HL-60 (cell line): ENCODE measurements around the gene CCND1.

Experiments
- DNase-seq, 2 experiments: peaks; one replicate each; pipeline ENCODE4 v3.0.0-alpha.2; 2010 to 2020; ENCODE audit warnings: low read depth in 1 of 2, low spot score in 1 of 2
- H3K27ac ChIP-seq: fragments of 250-450 bp; sonication (Bioruptor Pico); replicated peaks from 2 replicates; pipeline ENCODE4 v1.5.1; 2020; ENCODE audit warnings: mild to moderate bottlenecking, moderate library complexity
- H3K27me3 ChIP-seq: fragments of 250-450 bp; sonication (Bioruptor Pico); 2 replicates; pipeline ENCODE4 v1.5.1; 2021; ENCODE audit warnings: mild to moderate bottlenecking, moderate library complexity; ENCODE audit not compliant: insufficient read depth, poor library complexity, severe bottlenecking
- H3K4me3 ChIP-seq: replicated peaks from 2 replicates; pipeline ENCODE4 v1.5.1; 2011; ENCODE audit warnings: mild to moderate bottlenecking, control low read depth, low read length; ENCODE audit not compliant: insufficient read depth
- GABPA ChIP-seq: IDR thresholded peaks from 2 replicates; pipeline ENCODE4 v1.6.1; 2012; ENCODE audit warnings: low read depth
- POLR2AphosphoS5 ChIP-seq: IDR thresholded peaks from 2 replicates; pipeline ENCODE4 v1.6.1; 2012; ENCODE audit warnings: low read depth
- SPI1 ChIP-seq: IDR thresholded peaks from 2 replicates; pipeline ENCODE4 v1.6.1; 2012; ENCODE audit warnings: low read depth, mild to moderate bottlenecking, borderline replicate concordance
- TF ChIP-seq, protein P1 (sequence below): IDR thresholded peaks from one replicate; pipeline ENCODE4 v1.5.1; 2011; ENCODE audit warnings: low read length, control low read depth, inconsistent platforms; ENCODE audit not compliant: insufficient read depth
- TF ChIP-seq, protein P2 (sequence below): IDR thresholded peaks from 2 replicates; pipeline ENCODE4 v1.6.1; 2012; ENCODE audit warnings: low read depth; ENCODE audit not compliant: insufficient replicate concordance

CCND1 gene

DNA sequence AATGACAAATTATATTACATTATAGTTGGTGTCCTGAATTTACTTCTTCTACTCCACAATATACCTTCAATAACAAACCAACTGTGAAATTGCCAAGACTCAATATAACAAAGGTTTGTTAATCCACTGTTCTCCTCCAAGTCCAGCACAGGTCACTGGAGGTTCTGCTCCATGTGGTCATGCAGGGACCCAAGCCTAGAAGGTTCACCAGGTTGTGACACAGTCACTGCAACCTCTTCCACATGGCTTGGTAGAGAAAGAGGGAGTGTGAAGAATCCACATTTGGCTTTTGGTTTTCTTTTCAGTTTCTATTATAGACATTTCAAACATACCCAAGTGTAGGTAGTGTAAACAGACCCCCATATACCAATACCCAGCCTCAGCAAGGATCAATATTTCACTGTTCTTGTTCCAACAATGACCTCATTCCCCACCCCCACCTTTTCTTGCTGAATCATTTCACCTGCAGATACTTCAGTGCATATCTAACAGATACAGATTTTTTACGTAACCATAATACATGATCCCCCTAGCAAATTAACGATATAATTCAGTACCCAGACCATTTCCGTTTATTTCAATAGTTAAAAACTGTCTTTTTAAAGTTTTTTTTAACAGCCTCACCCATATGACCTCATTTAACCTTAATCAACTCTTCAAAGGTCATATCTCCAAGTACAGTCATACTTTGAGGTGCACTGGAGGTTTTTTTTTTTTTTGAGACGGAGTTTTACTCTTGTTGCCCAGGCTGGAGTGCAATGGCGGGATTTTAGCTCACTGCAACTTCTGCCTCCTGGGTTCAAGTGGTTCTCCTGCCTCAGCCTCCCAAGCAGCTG, 48.7 kb downstream of the CCND1 start:
- H3K27ac ChIP-seq, result no peak overlapping the region
- TF ChIP-seq, protein P1, sequence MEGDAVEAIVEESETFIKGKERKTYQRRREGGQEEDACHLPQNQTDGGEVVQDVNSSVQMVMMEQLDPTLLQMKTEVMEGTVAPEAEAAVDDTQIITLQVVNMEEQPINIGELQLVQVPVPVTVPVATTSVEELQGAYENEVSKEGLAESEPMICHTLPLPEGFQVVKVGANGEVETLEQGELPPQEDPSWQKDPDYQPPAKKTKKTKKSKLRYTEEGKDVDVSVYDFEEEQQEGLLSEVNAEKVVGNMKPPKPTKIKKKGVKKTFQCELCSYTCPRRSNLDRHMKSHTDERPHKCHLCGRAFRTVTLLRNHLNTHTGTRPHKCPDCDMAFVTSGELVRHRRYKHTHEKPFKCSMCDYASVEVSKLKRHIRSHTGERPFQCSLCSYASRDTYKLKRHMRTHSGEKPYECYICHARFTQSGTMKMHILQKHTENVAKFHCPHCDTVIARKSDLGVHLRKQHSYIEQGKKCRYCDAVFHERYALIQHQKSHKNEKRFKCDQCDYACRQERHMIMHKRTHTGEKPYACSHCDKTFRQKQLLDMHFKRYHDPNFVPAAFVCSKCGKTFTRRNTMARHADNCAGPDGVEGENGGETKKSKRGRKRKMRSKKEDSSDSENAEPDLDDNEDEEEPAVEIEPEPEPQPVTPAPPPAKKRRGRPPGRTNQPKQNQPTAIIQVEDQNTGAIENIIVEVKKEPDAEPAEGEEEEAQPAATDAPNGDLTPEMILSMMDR, result no peak
- TF ChIP-seq SPI1, result no peak
- TF ChIP-seq, protein P2, sequence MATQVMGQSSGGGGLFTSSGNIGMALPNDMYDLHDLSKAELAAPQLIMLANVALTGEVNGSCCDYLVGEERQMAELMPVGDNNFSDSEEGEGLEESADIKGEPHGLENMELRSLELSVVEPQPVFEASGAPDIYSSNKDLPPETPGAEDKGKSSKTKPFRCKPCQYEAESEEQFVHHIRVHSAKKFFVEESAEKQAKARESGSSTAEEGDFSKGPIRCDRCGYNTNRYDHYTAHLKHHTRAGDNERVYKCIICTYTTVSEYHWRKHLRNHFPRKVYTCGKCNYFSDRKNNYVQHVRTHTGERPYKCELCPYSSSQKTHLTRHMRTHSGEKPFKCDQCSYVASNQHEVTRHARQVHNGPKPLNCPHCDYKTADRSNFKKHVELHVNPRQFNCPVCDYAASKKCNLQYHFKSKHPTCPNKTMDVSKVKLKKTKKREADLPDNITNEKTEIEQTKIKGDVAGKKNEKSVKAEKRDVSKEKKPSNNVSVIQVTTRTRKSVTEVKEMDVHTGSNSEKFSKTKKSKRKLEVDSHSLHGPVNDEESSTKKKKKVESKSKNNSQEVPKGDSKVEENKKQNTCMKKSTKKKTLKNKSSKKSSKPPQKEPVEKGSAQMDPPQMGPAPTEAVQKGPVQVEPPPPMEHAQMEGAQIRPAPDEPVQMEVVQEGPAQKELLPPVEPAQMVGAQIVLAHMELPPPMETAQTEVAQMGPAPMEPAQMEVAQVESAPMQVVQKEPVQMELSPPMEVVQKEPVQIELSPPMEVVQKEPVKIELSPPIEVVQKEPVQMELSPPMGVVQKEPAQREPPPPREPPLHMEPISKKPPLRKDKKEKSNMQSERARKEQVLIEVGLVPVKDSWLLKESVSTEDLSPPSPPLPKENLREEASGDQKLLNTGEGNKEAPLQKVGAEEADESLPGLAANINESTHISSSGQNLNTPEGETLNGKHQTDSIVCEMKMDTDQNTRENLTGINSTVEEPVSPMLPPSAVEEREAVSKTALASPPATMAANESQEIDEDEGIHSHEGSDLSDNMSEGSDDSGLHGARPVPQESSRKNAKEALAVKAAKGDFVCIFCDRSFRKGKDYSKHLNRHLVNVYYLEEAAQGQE, result no peak
- no peak for TF ChIP-seq POLR2AphosphoS5
- TF ChIP-seq GABPA, result no peak

DNA sequence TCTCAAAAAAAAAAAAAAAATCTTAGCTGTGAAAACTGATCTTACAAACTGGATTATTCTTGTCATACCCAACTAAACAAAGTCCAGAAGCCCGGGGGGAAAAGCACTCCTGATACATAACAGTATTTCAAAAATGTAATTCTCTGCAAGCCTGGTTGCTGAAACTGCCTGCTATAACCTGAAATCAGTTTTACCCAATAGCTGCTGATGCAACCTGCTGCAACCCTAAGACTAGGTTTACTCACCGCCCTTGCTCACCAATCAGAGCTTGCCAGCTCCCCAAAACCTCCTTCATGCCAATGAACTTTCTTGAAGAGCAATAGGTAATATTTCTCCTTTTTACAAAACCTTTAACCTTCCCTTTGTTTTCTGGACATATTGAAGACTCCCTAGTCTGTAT, 50.5 kb downstream of the CCND1 start:
- DNase-seq, result no peak
- Histone ChIP-seq H3K4me3 (no peak overlapping the region), H3K27ac (no peak overlapping the region), H3K27me3 (peaks cover 5% of the 10 kb centered on the region)
- TF ChIP-seq GABPA (no peak), POLR2AphosphoS5 (no peak), SPI1 (no peak)
- TF ChIP-seq, protein P1, result no peak
- TF ChIP-seq, protein P2, result no peak

More for the DNA sequence above, 48.7 kb downstream of the CCND1 start:
- DNase-seq, result no peak
- H3K4me3 ChIP-seq, result no peak overlapping the region
- H3K27me3 ChIP-seq, result peaks cover 2% of the 10 kb centered on the region

DNA sequence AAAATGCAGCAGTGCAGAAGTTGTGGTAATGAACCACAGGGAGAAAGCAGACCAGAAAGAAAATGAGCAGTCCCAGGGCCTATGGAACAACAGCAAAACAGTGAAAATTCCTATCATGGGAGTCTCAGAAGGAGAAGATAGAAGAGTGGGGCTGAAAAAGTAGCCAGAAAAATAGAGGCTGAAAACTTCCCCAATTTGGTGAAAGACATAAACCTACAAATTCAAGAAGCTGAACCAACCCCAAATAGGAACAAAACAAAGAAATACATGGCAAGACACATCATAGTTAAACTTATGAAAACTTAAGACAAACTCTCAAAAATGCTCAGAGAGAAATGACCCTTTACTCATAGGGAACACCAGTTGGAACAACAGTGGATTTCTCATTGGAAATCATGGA, 51.5 kb downstream of the CCND1 start:
- no peak overlapping the region for H3K27ac ChIP-seq
- no peak for DNase-seq
- H3K27me3 ChIP-seq, result peaks cover 5% of the 10 kb centered on the region
- TF ChIP-seq, protein P1, result no peak
- TF ChIP-seq POLR2AphosphoS5, result no peak
- no peak for TF ChIP-seq SPI1
- TF ChIP-seq, protein P2, result no peak
- no peak for TF ChIP-seq GABPA
- no peak overlapping the region for H3K4me3 ChIP-seq
